Hypothalamus (tissue), 51 donors: ENCODE measurements around the gene OSBPL6.
"Not testable (repeated sequence)": the region's sequence is repeated elsewhere in the genome, so short reads cannot be mapped to it uniquely, and the experiment has no call there.

ENCODE experiments used
- DNase-seq, 51 donors: peaks; one replicate each; lab custom pipeline; 2025; lab: John Stamatoyannopoulos, UW

Gene OSBPL6

DNA sequence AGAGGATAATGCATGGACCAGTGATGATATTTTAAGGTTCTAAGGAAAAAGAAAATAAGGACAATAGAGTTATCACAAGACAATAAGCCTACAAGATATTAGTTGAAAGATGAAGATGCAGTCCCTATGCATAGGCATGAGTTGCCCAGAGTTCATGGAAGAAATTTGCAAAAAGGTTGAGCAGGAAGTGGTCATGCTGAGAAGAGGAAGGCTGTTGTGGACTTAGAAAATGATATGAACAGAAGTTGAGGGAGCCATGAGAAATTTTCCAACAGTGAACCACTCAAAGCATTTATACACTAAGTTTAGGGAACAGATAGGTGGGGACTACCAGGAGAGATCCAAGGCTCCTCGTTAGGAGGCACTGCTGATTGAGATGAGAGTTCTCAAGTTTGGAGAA, 3.5 kb downstream of the OSBPL6 start:
- no peak for DNase-seq

DNA sequence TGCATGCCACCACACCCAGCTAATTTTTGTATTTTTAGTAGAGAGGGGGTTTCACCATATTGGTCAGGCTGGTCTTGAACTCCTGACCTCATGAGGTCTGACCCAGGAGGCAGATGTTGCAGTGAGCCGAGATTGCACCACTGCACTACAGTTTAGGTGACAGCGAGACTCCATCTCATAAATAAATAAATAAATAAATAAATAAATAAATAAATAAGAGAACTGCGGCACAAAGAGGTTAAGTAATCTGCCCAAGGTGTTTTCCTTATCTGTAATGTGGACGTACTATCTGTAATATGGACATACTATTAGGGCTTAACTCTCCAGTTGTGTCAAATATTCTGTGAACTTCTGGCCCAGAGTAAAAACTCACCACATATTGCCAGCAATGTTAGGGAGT, 4.1 kb downstream of the OSBPL6 start:
- not testable (repeated sequence) for DNase-seq

DNA sequence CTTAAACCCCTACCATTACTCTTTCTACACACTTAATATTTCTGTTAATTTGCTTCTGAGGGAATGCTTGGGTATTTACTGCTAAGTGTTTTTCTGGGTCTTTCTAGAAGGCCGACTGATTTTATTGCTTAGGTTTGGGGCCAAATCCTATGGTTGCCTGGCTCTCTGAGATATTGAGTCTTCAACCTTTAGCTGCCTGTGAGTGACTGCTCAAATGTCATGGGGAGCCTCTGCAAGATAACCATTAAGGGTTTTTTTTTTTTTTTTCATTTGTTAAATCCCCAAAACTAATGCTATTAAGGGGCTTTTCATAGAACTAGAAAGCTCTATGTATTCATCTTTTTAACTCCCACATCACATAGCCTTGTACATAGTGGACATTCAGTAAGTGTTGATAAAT, 5.0 kb downstream of the OSBPL6 start:
- DNase-seq: no peak

DNA sequence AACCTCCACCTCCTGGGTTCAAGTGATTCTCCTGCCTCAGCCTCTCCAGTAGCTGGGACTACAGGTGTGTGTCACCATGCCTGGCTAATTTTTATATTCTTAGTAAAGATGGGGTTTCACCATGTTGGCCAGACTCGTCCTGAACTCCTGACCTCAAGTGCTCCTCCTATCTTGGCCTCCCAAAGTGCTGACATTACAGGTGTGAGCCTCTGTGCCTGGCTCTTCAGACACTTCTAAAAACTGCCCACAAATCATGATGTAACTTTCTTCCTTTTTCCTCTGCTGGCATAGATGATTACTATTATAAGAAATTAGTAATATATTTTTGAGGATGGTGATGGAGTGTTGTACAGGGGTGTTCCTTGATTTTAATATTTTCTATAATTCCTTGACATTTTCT, 6.0 kb downstream of the OSBPL6 start:
- DNase-seq: no peak

DNA sequence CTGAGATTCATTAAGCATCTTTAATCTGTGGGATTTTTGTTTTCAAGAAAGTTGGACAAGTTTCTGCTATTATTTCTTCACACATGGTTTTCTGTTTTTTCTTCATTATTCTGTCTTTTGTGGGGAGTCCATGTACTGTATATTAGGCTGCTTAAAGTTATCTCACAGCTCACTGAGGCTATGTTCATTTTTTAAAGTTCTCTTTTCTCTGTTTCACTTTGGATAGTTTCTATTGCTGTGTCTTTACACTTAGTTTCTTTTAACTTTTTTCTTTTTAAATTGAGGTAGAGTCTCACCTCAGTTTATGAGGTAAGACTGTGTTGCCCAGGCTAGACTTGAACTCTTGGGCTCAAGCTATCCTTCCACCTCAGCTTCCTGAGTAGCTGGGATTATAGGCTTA, 8.6 kb downstream of the OSBPL6 start:
- DNase-seq: no peak

DNA sequence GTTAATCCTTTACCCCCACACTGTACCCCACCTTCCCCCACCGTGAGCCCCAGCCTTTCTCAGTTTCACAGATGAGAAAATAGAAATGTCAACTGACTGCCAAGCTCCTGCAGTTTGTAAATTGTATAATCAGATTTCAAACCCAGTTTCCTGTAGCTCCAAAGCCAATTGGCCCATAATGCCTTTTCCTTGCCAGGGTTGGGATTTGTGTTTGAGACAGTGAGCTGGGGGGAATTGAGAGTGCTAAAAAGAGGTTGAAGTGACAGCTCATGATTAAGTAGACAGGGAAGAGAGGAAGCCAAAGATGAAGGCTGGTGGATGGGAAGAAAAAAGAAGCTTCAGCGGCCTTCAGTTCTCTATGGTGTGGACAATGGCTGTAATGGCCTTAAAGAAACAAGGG, 10.7 kb downstream of the OSBPL6 start:
- peak in 2 of 51 donors; percentile 5 for DNase-seq

DNA sequence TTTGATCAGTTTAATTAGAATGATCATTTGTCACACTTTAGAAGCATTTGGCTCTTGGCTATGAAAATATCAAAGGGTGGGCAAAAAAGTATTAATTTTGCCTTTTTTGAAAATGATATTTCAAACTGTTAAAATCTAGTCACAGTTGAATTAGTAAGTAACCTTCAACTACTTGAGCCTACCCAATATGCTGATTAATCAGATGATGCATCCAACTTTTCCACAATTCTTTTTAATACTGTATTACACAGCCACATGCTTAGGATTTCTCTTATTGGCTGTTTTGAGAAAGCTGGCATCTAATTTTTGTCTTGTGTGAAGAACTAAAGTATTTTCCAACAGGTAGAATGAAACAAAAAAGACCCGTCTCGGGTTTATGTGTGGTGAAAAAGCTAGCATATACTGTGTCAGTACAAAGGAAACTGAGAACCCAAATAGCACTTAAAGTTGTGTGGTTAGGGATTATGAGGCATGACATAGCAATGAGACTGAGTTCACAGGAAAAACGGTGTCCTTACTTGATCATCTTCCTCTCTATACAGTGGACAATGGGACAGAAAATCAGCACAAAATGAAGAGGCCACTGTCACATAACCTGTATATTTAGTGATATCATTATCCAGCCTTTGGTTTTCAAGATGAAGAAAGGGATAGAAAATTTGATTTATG, 11.7 kb downstream of the OSBPL6 start:
- DNase-seq: no peak

DNA sequence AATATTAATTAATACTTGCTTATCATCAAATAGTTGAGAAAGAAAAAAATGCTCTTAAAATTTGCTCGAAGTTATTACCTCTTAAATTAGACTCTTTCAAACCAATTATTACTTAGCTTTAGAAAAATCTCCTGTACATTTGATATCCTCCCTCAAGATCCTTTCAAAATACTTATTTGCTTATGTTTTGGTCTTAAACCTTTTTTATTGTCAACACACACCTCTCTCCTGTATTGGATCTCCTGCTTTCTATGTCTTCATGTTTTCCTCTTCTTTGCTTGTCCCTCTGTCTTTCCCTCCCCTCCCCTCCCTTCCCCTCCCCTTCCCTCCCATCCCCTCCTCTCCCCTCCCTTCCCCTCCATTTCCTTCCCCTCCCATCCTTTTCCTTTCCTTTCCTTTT, 14.0 kb downstream of the OSBPL6 start:
- DNase-seq: no peak

DNA sequence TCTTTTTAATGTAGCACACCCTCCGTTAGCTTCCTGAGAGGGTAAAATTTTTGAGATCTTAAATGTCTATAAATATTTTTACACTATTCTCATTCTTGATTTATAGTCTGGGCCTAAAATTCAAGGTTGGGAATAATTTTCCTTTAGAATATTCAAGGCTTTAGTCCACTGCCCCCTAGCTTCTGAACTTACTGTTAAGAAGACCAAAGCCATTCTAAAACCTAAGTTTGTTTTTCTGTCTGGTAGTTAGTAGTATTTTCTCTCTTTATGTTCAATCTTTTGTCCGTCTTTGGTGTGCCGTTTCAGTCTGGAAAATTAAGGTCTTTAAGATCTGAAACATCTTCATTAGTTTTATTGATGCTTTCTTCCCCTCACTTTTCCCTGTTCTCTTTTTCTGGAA, 14.5 kb downstream of the OSBPL6 start:
- no peak for DNase-seq

DNA sequence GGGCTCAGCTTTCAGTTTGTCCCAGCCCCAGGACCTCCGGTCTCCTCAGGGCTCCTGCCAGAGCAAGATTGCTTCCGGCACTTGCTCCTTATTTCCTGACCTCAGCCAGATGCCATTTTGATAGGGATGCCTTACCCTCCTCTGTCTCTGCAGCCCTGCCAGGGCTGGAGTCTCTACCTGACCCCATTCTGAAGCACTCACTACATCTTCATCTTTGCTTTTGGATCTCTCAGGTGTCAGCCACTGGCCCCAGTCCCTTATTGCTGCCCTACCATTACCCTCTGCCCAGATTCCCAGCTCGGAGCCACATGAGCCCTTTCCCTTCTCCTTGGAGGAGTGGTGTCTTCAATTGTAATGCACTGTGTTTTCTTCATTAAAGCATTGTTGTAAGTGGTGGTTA, 17.1 kb downstream of the OSBPL6 start:
- DNase-seq: no peak

DNA sequence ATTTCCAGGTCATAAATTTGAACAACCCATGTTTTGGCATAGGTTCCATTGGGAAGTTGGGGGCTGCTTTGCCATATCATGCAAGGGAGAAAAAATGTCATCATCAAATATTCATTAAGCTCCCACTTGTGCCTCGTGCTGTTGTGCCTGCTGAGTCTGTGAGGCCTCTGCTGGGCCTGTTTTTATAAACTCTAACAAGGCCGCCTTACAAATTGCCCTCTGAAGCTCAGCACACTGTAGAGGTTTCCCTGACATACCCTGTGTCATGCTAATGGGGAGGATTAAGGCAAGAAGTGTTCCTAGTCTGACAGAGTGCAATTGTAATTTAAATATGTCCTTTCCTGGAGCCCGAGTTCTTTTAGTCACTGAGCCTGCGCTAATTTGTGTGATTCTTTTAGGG, 17.6 kb downstream of the OSBPL6 start:
- peak in 7 of 51 donors; percentile 12 to 37 (median 22) for DNase-seq

DNA sequence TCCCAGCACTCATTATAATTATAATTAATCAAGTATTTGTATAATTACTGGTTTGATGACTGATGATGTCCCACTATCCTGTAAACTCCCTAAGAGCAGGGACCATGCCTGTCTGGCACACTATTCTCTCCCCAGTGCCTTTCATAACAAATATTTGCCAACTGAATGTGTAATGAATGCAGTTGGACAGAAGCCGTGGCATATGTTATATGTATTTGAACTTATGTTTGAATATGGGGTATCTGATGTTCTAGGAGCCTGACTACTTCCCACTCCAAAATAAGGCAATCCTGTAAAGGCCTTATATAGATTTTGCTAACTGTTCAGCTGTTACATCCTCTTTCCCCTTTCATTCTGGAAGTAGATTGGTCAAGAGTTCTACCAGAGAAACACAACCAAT, 19.7 kb downstream of the OSBPL6 start:
- DNase-seq: no peak

DNA sequence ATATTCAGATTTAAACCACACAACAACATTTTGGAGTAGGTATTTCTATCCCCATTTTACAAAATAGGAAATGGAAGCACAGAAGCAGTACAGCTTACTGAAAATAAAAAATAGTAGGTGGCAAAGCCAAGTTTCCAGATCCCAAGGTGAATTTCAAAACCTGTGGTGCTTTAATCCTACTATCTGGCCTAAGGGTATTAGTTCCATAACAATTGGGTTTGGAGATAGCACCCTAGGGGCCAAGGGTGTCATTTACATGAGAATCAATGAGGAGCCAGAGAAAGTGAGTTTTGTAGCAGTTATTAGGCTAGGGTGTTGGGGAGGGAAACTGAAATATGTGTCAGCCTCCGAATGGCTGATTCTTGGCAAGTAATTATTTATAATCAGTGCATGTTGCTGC, 24.9 kb downstream of the OSBPL6 start:
- no peak for DNase-seq

DNA sequence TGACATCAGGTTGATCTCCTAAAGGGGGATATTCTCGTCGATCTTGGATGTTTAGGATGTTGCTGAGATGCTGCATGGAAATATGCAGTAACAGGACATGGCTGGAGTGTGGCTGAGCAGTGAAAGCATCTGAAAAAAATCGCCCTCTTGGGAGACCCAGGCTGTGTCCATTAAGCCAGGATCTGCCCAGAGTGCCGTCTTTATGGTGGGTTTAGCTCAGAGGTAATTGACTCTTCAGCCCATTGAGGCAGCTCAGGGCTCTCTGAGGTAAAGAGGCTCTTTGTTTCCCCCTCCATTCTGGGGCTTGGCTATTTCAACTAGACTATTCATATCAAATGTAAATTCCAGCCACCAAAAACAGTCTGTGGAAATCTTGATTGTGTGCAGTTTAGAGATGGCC, 26.5 kb downstream of the OSBPL6 start:
- DNase-seq: no peak

DNA sequence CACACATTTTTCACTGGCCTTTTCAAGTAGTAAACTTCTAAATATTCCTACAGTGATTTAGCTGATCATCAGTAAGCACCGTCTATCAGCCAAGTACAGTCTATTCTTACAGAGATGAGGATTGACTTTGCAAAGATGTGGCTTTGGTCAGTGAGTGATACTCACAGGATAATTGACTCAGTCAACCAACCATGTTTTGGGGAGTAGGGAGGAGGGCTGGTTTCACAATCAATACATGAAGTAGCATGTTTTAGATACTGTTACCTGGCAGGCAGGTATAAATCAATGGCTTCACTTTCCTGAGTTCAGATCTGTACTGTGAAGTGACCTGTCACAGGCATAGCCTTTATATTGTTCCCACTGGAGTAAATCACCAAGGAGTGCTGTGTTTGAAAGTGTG, 27.2 kb downstream of the OSBPL6 start:
- DNase-seq: no peak

DNA sequence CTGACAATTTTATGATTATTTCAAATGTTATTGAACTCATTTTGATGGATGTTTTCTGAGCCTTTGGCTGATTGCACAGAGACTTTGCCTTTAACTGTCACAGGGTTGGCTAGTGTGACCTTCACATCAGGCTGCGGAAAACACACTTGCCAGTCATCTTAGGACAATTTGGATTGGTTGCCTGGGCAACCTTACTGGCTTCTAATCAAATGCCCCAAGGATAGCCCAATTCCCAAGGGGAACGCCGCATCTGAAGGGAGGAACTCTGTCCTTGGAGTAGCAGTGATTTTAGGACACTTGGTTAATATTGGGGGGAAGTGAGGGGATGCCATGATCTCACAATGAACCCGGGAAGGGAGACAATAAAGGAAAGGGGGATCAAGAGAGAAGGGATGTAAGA, 29.5 kb downstream of the OSBPL6 start:
- DNase-seq: no peak

DNA sequence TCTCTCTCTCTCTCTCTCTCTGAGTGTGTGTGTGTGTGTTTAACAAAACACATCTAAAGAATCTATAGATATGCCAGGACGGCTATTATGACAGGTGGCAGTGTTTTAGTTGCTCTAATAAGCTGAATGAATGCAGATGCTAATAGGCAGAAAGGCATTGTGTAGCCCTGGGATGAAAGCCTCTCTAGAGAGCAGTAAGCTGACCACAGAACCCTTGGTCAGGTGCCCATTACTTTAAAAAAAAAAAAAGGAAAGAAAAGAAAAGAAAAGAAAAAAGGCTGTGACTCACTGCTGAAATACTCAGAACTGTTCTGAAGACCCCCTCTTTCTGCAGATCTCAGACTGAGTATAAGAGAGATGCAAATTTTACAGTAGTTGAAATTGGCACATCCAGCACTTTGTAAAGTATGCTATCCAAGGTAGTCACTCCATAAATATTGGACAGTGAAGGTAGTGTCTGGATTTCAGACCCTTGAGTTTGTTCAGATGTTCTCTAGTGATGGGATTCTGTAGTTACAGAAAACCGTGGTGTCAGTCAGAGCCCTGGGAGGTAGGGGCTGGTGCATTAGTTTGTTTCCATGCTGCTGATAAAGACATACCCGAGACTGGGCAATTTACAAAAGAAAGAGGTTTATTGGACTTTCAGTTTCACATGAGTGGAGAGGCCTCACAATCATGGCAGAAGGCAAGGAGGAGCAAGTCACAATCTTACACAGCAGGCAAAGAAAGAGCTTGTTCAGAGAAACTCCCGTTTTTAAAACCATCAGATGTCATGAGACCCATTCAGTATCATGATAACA, 30.9 kb downstream of the OSBPL6 start:
- DNase-seq: no peak

DNA sequence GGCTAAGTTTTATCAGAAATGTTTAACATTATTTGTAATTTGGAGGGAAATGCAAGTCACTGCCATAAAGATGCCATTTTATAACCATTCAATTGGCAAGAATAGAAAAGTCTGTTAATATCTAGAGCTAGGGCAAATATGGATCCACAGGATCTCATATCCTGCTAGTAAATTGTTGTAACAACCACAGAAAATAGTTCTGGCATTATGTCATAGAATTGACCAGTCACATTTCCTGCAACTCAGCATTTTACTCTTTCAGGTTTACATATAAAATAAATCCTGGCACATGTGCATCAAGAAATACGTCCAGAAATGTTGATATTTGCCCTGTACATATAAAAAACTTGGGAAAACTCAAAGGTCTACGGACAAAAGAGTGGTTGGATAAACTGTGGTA, 32.9 kb downstream of the OSBPL6 start:
- DNase-seq: no peak

DNA sequence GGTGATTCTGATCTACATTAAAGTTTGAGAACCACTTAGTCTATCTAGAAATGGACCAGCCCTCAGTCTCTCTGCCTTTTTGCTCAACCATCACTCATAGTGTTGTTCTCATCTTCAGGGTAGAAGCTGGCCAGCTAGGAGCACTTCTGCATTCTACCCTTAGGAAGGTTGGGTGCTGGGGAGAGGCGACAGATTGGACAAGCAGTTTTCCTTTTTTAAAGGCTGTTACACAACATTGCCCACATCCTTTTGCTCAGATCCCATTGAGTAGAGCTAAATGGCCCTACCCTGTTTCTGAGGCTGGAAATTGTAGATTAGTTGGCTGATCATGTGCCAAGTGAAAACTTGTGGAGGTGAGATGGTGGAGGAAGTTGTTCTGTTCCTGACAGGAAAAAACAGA, 35.6 kb downstream of the OSBPL6 start:
- peak in 1 of 51 donors; percentile 27 for DNase-seq

DNA sequence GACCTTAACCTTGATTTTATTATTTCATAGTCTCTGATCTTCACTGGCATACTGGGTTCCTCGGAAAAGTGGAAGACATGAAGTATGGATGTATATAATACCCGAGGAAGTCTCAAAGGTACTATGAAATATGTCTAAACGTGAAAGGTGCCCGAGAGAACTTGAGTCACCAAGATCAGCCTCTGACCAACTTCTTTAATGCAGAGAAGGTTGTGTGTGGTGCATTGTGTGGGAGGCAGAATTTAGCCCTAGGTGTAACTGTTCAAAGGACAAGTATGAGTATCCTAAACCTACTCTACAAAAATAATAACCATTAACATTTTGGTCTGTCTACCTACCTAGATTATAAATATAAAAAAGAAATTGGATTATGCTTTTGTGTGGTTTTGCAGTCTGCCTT, 36.1 kb downstream of the OSBPL6 start:
- no peak for DNase-seq

DNA sequence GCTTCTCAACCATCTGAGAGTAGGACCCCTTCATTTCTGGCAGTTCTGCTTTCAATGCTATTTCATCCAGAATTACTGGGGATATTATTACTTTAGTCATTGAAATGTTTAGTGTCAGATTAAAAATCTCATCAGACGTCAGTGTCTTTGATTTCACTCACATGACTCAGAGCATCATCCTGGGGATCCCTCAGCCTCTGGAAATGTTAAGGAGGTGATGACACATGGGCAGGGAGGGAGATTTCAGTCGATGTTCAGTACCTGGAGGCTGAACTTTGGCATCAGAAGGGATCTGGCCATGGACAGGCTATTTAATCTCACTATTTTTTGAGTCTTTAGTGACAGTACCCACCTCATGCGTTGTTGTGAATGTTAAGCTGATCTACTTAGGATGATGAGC, 39.1 kb downstream of the OSBPL6 start:
- no peak for DNase-seq

DNA sequence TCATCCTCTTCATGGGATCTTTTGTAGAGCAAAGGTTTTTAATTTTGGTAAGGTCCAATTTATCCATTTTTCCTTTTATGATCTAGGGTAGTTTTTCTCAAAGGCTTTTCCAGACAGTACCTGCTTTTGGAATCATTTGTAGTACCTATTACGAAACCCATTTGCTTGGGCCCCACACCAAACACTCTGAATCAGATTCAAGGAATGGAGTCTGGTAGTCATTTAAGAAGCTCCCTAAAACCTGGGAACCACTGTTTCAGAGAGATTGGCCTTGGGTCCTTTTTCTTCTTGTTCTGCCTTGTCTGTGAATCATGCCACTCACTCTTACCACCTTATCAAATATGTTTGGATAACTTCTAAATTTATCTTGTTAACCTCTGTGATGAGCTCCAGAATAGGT, 40.3 kb downstream of the OSBPL6 start:
- DNase-seq: no peak
